Fibroblast of lung (primary cell): ENCODE data around the gene RCOR1.

ENCODE experiments used
- EZH2 ChIP-seq: IDR thresholded peaks from 2 replicates; pipeline ENCODE4 v1.5.1; 2012; ENCODE audit warnings: low read length, control low read depth, mild to moderate bottlenecking; ENCODE audit errors: missing control alignments
- TF ChIP-seq, protein P1 (sequence below), 2 donors: IDR thresholded peaks in 1 of 2; conservative IDR thresholded peaks in 1 of 2; 1 replicate in 1 of 2; 2 replicates in 1 of 2; pipeline ENCODE4 v1.5.1; 2011 to 2012; ENCODE audit warnings: low read length in 2 of 2, control low read depth in 1 of 2, inconsistent platforms in 1 of 2, low read depth in 1 of 2, mild to moderate bottlenecking in 1 of 2

DNA sequence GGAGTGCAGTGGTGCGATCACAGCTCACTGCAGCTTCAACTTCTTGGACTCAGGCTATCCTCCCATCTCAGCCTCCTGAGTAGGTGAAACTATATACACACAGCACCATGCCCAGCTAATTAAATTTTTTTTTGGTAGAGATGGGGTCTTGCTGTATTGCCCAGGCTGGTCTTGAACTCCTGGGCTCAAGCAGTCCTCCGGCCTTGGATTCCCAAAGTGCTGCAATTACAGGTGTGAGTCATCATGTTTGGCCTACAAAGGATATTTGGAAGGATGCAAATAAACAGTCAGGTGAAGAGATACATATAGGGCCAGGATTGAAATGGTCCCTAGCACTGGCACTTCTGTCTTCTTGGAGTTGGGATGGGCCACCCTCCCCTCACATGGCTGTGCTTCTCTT is 23.9 kb downstream of the RCOR1 start:
- TF ChIP-seq, protein P1, sequence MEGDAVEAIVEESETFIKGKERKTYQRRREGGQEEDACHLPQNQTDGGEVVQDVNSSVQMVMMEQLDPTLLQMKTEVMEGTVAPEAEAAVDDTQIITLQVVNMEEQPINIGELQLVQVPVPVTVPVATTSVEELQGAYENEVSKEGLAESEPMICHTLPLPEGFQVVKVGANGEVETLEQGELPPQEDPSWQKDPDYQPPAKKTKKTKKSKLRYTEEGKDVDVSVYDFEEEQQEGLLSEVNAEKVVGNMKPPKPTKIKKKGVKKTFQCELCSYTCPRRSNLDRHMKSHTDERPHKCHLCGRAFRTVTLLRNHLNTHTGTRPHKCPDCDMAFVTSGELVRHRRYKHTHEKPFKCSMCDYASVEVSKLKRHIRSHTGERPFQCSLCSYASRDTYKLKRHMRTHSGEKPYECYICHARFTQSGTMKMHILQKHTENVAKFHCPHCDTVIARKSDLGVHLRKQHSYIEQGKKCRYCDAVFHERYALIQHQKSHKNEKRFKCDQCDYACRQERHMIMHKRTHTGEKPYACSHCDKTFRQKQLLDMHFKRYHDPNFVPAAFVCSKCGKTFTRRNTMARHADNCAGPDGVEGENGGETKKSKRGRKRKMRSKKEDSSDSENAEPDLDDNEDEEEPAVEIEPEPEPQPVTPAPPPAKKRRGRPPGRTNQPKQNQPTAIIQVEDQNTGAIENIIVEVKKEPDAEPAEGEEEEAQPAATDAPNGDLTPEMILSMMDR (conservative IDR thresholded peaks at IDR 0.05 in 1 of 2, IDR thresholded peaks at IDR 0.05 in 1 of 2; ENCODE audit: low read depth in 1 of 2, low read length in 2 of 2) = no peak
- no peak for TF ChIP-seq EZH2
